HG03025 (cell line): Measurements from ENCODE around the gene NTM.

Experiments
- ATAC-seq: cut with Tn5 transposase; IDR thresholded peaks from one replicate; pipeline ENCODE4 v1.9.1; 2021; ENCODE audit warnings: mild to moderate bottlenecking, moderate library complexity; ENCODE audit not compliant: unreplicated experiment, low FRiP score

Gene NTM

GRCh38 chr11:131750152-131750551, 379.7 kb downstream of the NTM start:
- no peak for ATAC-seq

- ATAC-seq = no peak
Measured at GRCh38 chr11:131750692-131751091, 380.3 kb downstream of the NTM start.

GRCh38 chr11:131754671-131755070, 384.3 kb downstream of the NTM start:
- ATAC-seq = no peak

GRCh38 chr11:131756479-131757110, 386.2 kb downstream of the NTM start:
- ATAC-seq = no peak

- no peak for ATAC-seq
Measured at GRCh38 chr11:131758726-131759125, 388.3 kb downstream of the NTM start.

GRCh38 chr11:131759140-131759539, 388.7 kb downstream of the NTM start:
- ATAC-seq = no peak

GRCh38 chr11:131760091-131761061, 390.0 kb downstream of the NTM start:
- ATAC-seq = no peak

GRCh38 chr11:131762346-131763110, 392.1 kb downstream of the NTM start:
- ATAC-seq = no peak

- no peak for ATAC-seq
Measured at GRCh38 chr11:131763193-131763890, 392.9 kb downstream of the NTM start.

- ATAC-seq = no peak
Measured at GRCh38 chr11:131764126-131764525, 393.7 kb downstream of the NTM start.

GRCh38 chr11:131764649-131765048, 394.2 kb downstream of the NTM start:
- no peak for ATAC-seq

GRCh38 chr11:131766637-131767036, 396.2 kb downstream of the NTM start:
- no peak for ATAC-seq

GRCh38 chr11:131767421-131767820, 397.0 kb downstream of the NTM start:
- no peak for ATAC-seq

- ATAC-seq = no peak
Measured at GRCh38 chr11:131770801-131771200, 400.4 kb downstream of the NTM start.

GRCh38 chr11:131771471-131771870, 401.1 kb downstream of the NTM start:
- ATAC-seq = no peak

- no peak for ATAC-seq
Measured at GRCh38 chr11:131773626-131774025, 403.2 kb downstream of the NTM start.

GRCh38 chr11:131776211-131776610, 405.8 kb downstream of the NTM start:
- no peak for ATAC-seq

GRCh38 chr11:131785801-131786200, 415.4 kb downstream of the NTM start:
- ATAC-seq = no peak

- no peak for ATAC-seq
Measured at GRCh38 chr11:131787119-131787518, 416.7 kb downstream of the NTM start.

- ATAC-seq = no peak
Measured at GRCh38 chr11:131790586-131790985, 420.2 kb downstream of the NTM start.
